DOHH2 (cell line): Measurements from ENCODE around the gene ITGA11.

Experiments
- H3F3A ChIP-seq: fragments of 200-600 bp; sonication (generic), shearing (Covaris generic); 2 replicates; pipeline ENCODE4 v1.6.0; 2016; ENCODE audit warnings: antibody characterized with exemption, mild to moderate bottlenecking; ENCODE audit not compliant: control insufficient read depth, insufficient read depth
- H3K27ac ChIP-seq: fragments of 200-600 bp; sonication (generic); 2 replicates; pipeline ENCODE4 v1.5.1; 2014; ENCODE audit warnings: low read depth, mild to moderate bottlenecking, low read length, moderate library complexity
- H3K27me3 ChIP-seq: fragments of 200-600 bp; sonication (generic); 2 replicates; pipeline ENCODE4 v1.6.1; 2014; ENCODE audit warnings: mild to moderate bottlenecking, low read length, mixed read lengths; ENCODE audit not compliant: control insufficient read depth
- H3K36me3 ChIP-seq: fragments of 200-600 bp; sonication (generic); 2 replicates; pipeline ENCODE4 v1.6.1; 2014; ENCODE audit warnings: mild to moderate bottlenecking, low read length, moderate library complexity, mixed read lengths; ENCODE audit not compliant: control insufficient read depth
- H3K4me1 ChIP-seq: fragments of 200-600 bp; sonication (generic); 2 replicates; pipeline ENCODE4 v1.6.1; 2014; ENCODE audit warnings: mild to moderate bottlenecking, low read length, mixed read lengths; ENCODE audit not compliant: control insufficient read depth
- H3K4me2 ChIP-seq: fragments of 200-600 bp; sonication (generic); 2 replicates; pipeline ENCODE4 v1.6.0; 2014; ENCODE audit warnings: mild to moderate bottlenecking, low read length, moderate library complexity
- H3K4me3 ChIP-seq: fragments of 200-600 bp; sonication (generic); 2 replicates; pipeline ENCODE4 v1.5.1; 2014; ENCODE audit warnings: mild to moderate bottlenecking, low read length, mixed read lengths
- H3K79me2 ChIP-seq: fragments of 200-600 bp; sonication (generic); 2 replicates; pipeline ENCODE4 v1.6.1; 2014; ENCODE audit warnings: mild to moderate bottlenecking, low read length, mixed read lengths; ENCODE audit not compliant: control insufficient read depth
- H3K9me2 ChIP-seq: fragments of 200-600 bp; sonication (generic); replicated peaks from 2 replicates; pipeline ENCODE4 v1.6.1; 2014; ENCODE audit warnings: mild to moderate bottlenecking, low read length, mixed read lengths; ENCODE audit not compliant: control insufficient read depth
- H3K9me3 ChIP-seq: fragments of 200-600 bp; sonication (generic); 2 replicates; pipeline ENCODE4 v1.6.1; 2014; ENCODE audit warnings: antibody characterized with exemption, low read length, mixed read lengths; ENCODE audit not compliant: control insufficient read depth, insufficient read depth
- H4K20me1 ChIP-seq: fragments of 200-600 bp; sonication (generic); 2 replicates; pipeline ENCODE4 v1.6.0; 2014; ENCODE audit warnings: low read depth, mild to moderate bottlenecking, antibody characterized with exemption, low read length, moderate library complexity; ENCODE audit not compliant: control insufficient read depth, insufficient read depth
- EZH2phosphoT487 ChIP-seq: fragments of 200-600 bp; sonication (generic); IDR thresholded peaks from 2 replicates; pipeline ENCODE4 v1.6.1; 2017; ENCODE audit warnings: borderline replicate concordance, mild to moderate bottlenecking, antibody characterized with exemption, low read length, moderate library complexity, mixed read lengths
- TF ChIP-seq, protein P1 (sequence below): fragments of 200-600 bp; sonication (generic); IDR thresholded peaks from one replicate; pipeline ENCODE4 v1.5.1; 2014; ENCODE audit warnings: antibody characterized with exemption, mild to moderate bottlenecking, low read depth, low read length; ENCODE audit not compliant: poor library complexity, severe bottlenecking

Gene ITGA11

DNA sequence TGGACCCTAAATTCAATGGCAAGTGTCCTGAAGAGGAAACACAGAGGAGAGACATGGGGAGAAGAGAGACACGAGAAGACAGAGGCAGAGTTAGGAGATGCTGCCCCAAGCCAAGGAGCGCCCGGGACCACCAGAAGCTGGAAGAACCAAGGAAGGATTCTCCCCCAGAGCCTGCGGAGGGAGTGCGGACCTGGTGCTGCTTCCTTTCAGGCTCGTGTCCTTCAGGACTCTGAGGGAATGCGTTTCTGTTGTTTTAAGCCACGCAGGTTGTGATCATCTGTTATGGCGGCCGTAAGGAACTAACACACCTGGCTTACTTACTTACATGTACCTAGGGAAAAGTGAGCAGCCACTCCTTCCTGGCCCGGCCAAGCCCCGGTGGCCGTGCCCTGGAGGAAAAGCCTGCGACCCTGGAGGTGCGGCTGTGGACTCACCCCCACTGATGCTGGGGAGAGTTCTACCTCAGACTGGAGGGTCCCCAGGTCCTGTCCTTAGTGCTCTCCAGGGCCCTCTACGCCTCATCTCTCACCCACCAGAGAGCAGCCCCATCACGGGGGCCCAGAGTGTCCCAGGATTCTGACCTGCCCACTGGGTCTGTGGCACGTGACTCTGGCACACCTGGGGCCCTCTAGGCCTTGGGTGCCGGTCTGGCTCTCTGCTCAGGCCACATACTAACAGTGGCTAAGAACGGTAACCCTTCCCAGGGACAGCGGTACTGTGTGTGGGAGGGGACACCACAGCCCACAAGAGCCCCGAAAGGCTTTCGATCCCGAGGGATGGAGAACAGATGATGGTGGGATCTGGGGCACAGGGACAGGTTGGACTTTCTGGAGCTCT, 61.8 kb downstream of the ITGA11 start:
- H3K4me3 ChIP-seq = no peak overlapping the region
- peaks cover 21% of the 10 kb centered on the region for H3K4me1 ChIP-seq
- H3F3A ChIP-seq = no peaks in the 10 kb centered on the region
- H3K79me2 ChIP-seq = no peaks in the 10 kb centered on the region
- H3K36me3 ChIP-seq = no peaks in the 10 kb centered on the region
- H3K9me3 ChIP-seq = no peaks in the 10 kb centered on the region
- H4K20me1 ChIP-seq = no peaks in the 10 kb centered on the region
- H3K4me2 ChIP-seq = no peak overlapping the region
- H3K27ac ChIP-seq = no peak overlapping the region
- peaks cover 7% of the 10 kb centered on the region; the same call in 1 of the 2 replicates for H3K27me3 ChIP-seq
- TF ChIP-seq EZH2phosphoT487 = no peak
- TF ChIP-seq, protein P1, sequence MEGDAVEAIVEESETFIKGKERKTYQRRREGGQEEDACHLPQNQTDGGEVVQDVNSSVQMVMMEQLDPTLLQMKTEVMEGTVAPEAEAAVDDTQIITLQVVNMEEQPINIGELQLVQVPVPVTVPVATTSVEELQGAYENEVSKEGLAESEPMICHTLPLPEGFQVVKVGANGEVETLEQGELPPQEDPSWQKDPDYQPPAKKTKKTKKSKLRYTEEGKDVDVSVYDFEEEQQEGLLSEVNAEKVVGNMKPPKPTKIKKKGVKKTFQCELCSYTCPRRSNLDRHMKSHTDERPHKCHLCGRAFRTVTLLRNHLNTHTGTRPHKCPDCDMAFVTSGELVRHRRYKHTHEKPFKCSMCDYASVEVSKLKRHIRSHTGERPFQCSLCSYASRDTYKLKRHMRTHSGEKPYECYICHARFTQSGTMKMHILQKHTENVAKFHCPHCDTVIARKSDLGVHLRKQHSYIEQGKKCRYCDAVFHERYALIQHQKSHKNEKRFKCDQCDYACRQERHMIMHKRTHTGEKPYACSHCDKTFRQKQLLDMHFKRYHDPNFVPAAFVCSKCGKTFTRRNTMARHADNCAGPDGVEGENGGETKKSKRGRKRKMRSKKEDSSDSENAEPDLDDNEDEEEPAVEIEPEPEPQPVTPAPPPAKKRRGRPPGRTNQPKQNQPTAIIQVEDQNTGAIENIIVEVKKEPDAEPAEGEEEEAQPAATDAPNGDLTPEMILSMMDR = no peak
- H3K9me2 ChIP-seq = no peaks in the 10 kb centered on the region

DNA sequence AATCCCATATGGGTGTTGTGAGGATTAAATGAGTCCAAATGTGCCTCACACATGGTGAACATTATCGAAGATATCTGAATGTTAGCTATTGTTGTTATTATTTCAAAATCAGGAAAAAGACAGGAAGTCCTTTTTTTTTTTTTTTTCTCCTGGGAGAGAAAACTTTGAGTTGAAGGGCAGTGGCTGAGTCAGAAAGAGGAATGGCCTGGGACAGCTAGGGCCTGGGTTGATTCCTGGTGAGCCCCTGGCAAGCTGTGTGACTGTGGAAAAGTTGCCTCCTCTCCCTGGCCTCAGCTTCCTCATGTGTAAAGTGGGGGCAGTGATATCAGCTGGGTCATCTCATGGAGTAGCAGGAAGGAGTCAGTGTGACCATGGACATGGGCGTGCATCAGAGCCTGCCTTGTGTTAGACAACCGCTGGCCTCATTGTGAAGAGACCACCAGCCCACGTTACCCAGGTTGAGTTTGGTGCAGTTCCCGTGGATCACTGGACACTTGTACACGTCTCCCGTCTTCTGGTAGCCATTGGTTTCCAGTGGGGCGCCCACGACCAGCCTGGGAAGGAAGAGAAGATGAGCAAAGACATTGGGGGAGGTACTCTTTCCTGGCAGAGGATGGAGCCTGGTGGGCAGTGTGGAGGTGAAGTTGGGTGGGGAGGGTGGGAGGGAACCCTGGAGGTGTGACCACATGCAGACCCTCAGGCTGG, 63.1 kb downstream of the ITGA11 start:
- Histone ChIP-seq H4K20me1 (no peaks in the 10 kb centered on the region), H3K79me2 (no peaks in the 10 kb centered on the region), H3K4me2 (no peak overlapping the region), H3K4me1 (peaks cover 22% of the 10 kb centered on the region), H3F3A (no peaks in the 10 kb centered on the region), H3K9me3 (no peaks in the 10 kb centered on the region), H3K9me2 (no peaks in the 10 kb centered on the region), H3K27me3 (peaks cover 7% of the 10 kb centered on the region; the same call in 1 of the 2 replicates), H3K4me3 (no peak overlapping the region), H3K27ac (no peak overlapping the region), H3K36me3 (no peaks in the 10 kb centered on the region)
- no peak for TF ChIP-seq EZH2phosphoT487
- TF ChIP-seq, protein P1 = no peak

DNA sequence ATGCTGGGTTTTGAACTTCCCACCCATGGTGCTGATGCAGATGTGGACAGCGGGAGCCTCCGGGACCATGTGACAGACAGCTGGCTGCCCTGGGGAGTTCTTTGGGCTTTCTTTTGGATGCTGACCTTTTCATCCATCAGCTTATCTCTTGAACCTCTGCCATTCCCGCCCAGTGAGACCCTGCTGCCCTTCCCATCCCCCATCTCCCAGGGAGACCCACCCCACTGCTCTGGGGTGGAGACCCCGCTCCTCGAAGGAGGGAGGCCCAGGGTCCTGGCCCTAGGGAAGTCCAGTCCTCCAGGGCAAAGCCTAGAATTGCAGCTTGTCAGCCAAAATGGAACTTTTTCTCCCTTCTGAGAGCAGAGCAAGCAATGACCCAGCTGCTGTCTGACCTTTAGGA, 64.0 kb downstream of the ITGA11 start:
- no peaks in the 10 kb centered on the region for H3K9me2 ChIP-seq
- no peaks in the 10 kb centered on the region for H3K36me3 ChIP-seq
- no peak overlapping the region for H3K27ac ChIP-seq
- H3K79me2 ChIP-seq = no peaks in the 10 kb centered on the region
- H3K27me3 ChIP-seq = peaks cover 15% of the 10 kb centered on the region; the same call in 1 of the 2 replicates
- no peaks in the 10 kb centered on the region for H3F3A ChIP-seq
- peaks cover 22% of the 10 kb centered on the region for H3K4me1 ChIP-seq
- no peaks in the 10 kb centered on the region for H3K9me3 ChIP-seq
- H3K4me3 ChIP-seq = no peak overlapping the region
- no peaks in the 10 kb centered on the region for H4K20me1 ChIP-seq
- TF ChIP-seq, protein P1 = no peak
- TF ChIP-seq EZH2phosphoT487 = no peak
- H3K4me2 ChIP-seq = no peak overlapping the region
